Raji (cell line): ENCODE results near the gene SYCE3.

ENCODE experiments used
- POLR2A ChIP-seq: IDR thresholded peaks from 2 replicates; pipeline ENCODE4 v1.6.1; 2011; ENCODE audit warnings: low read depth, low read length, control low read depth; ENCODE audit not compliant: insufficient read depth

SYCE3 gene

DNA sequence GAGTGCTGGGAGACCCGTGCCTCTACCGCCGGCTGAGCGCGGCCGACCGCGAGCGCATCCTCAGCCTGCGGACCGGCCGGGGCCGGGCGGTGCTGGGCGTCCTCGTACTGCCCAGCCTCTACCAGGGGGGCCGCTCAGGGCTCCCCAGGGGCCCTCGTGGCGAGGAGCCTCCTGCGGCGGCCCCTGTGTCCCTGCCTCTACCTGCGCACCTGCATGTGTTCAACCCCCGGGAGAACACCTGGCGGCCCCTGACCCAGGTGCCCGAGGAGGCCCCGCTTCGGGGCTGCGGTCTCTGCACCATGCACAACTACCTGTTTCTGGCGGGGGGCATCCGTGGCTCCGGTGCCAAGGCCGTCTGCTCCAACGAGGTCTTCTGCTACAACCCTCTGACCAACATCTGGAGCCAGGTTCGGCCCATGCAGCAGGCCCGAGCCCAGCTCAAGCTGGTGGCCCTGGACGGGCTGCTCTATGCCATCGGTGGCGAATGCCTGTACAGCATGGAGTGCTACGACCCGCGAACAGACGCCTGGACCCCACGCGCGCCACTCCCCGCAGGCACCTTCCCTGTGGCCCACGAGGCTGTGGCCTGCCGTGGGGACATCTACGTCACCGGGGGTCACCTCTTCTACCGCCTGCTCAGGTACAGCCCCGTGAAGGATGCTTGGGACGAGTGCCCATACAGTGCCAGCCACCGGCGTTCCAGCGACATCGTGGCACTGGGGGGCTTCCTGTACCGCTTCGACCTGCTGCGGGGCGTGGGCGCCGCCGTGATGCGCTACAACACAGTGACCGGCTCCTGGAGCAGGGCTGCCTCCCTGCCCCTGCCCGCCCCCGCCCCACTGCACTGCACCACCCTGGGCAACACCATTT lies 13.6 kb downstream of the SYCE3 start:
- TF ChIP-seq POLR2A = no peak

DNA sequence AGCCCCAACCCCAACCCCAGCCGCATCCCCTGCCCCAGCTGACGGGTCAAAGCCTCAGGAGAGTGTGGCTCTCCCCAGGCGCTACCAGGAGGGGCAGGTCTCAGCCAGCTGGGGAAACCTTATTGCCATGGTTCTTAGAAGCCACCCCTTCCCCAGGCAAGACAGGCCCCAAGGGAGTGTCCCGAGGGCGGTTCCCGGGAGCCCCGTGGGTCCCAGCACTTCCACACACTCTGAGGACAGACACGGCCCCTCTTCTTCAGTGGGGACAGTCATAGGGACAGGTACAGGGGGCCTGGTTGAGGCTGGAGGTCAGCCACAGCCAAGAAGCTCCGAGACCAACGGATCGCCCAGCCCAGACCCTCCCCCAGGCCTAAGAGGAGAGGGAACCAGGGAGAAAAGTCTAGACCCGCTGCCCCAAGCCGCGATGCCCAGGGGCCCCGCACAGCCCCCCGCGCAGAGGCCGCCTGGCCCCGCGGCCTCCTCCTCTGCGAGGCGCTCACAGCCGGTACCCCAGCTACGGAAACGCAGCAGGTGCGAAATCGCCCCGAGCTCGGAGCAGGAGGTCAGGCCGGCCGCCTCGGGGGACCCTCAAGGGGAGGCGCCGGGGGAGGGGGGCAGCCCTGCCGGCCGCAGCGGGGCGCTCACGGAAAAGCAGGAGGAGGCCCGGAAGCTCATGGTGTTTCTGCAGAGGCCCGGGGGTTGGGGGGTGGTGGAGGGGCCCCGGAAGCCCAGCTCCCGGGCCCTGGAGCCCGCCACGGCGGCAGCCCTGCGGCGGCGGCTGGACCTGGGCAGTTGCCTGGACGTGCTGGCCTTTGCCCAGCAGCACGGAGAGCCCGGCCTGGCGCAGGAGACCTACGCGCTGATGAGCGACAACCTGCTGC lies 14.4 kb downstream of the SYCE3 start:
- TF ChIP-seq POLR2A = 0 out of 2 replicates have a peak, but pooled peaks have one; percentile 25

DNA sequence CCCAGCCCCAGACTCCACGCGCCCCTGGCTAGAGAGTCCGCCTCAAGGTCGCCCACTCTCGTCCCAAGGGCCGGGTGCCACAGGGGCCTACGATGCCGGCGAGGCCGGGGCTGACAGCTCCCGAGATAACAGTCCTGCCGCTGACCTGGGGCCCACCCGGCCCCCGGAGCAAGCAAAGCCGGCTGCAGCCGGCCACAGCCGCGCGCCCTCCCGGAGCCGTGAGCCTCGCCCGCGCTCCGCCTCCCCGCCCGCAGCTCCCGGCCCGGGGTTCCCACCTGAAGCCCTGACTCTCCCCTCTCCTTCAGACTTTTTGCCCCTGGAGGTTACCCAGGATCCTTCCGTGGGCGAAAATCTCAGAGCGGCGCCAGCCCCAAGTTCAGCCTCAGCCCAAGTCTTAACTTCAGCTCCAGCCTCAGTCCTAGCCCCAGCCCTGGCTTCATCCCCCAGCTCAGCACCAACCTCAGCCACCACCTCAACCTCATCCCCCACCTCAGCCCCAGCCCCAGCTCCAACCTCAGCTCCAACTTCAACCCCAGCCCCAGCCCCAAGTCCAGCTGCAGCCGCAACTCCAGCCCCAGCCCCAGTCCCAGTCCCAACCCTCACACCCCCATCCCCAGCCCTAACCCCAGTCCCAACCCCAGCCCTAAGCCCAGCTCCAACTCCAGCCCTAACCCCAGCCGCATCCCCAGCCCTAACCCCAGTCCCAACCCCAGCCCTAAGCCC lies 15.3 kb downstream of the SYCE3 start:
- no peak for TF ChIP-seq POLR2A

DNA sequence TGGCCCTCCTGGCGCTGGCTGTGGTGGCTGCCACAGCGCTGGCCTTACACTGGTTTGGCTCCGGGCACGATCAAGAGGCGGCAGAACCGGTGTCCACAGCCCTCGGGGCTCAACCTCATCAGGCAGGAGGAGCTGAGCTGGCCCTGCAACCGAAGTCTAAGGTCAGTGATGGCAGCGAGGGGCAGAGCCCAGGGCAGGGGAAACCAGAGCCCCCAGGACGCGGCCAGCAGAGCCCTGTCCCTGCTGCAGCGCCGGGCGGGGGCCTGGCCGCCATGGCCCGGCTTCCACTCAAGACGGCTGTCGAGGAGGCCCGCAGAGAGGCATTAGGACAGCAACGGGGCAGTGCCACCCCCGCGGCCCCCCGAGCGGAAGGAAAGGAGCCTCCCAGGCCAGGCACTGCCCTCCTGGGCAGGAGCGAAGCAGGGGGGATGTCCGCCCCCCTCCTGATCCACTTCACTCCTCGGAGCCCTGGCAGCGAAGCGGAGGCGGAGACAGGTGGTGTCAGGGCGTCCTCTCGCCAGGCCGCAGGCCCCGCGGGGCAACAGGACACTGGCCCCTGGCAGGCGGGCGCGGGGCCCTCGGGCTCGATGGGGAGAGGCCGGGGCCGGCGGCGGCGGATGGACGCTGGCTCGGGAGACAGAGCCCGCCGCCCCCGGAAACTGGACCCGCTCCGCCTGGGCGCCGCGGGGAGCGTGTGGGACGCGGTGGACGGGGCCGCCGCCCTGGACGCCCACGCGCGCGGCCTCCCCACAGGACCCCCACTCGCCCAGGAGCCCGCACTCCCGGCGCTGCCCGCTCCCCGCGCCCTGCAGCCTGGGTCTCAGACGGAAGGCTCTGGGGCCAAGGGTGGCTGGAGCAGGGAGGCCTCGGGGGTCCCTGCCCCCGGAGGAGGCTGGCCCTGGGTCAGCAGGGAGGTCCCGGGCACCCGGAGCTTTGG lies 16.1 kb downstream of the SYCE3 start:
- no peak for TF ChIP-seq POLR2A

DNA sequence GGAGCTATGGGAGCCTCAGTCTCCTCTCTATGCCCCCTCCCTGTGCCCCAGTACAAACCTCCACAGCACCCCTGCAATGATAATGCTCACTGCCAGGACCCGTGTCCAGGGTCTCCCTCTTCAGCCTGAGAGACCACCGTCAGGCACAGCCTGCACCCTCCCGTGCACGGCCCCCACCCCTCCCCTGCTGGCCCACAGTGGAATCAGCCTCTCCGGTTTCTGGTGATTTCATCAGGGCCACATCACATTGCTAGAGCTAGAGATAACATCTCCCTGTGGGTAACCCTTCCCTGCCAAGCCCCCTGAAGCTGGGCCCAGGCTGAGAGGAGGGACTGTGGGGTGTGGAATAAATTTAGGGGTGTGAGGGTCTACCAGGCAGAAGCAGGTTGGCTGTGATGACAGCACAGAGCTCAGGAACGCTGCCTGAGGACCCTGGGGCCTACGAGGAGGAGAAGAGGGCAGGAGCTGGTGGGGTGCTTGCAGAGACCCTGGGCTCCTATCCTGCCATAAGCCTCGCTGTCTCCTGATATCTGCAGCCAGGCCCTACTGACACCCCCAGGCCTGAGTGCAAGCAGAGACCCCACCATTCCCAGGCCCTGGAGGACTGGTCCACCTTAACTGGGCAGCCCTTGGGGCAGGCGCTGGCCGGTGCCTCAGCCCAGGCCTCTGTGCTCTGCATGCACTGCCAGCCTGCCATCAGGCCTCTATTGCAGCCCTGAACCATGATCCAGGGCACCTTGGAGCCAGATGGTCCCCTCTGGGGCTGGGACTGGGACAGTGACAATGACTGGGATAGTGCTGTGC lies 17.0 kb downstream of the SYCE3 start, which contains the start of gene KLHDC7B:
TSS of gene KLHDC7B (plus strand) at position 378 of the 804 bp plus-strand sequence. CDS start at position 723, 345 bp downstream.
- TF ChIP-seq POLR2A = no peak

DNA sequence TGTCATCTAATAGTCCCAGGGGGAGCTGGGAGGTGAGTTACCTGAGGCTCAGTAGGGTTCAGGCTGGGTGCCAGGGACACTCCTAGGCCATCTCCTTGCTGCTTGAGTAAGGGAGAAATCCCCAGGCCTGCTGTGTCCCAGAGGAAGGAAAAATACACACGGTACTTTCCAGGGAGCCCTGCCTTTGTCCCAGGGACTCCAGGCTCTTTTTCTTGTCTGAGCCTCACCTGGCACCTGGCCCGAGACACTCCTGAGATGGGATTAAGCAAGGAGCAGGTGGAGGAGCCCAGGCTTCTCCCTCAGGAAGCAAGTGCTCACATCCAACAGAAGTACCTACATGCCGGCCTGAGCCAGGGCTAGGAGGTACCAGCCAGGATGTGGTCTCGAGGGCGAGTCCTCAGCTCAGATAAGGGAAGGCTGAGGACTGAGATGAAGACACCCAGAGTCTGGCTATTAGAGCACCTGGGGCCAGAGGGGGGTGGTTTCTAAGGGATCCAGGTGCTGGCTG lies 17.9 kb downstream of the SYCE3 start:
- no peak for TF ChIP-seq POLR2A

DNA sequence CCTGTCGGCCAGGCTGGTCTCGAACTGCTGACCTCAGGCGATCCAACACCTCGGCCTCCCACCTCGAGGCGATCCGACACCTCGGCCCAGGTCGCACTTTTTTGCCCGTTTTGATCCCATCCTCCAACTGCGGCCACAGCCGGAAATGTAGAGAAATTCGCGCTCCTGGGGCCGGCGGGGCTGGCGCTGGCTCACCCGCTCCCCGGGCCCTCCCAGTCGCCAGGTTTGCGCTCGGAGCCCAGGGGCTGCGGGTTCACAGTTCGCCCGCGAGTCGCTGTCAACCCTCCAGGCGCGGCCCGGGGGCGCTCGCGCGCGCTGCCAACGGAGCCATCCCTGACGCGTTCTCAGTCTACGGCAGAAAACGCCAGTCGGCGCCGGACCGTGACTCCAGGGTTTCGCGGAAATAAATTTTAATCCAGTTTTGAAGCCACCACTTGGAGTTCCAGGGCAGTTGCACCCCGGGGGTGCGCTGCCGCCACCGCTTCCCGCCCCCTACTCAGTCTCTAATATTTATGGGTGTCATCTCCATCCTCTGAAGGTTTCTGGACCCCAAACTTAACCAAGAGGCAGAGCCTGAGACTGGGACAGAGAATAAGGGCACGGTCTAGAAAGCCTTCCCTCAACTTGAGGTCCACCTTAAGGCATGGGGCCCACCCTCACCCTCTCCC lies 18.5 kb downstream of the SYCE3 start:
- TF ChIP-seq POLR2A = no peak

DNA sequence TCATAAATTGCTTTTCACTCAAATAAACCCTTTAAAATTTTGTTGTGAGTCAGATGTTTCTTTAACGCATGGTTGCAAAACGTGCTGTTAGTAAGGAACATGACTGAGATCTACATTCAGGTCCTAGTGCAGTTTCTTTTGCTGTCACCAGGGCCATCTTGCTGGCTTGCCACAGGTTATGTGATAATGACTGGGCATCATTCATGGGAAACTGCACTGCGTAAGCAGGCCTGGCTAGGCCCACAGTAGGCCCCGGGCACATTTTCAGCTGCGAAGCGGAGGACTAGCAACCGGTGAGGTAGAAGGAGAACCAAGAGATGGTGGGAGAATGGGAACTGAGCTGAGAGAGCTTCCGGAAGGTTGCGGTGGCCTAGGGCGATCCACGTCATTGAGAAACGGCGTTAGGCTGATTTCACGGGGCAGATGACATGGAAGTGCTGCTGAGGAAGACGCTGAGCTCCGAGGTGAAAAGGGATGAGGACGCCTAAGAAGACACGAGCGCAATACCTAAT lies 20.2 kb downstream of the SYCE3 start:
- TF ChIP-seq POLR2A = no peak

DNA sequence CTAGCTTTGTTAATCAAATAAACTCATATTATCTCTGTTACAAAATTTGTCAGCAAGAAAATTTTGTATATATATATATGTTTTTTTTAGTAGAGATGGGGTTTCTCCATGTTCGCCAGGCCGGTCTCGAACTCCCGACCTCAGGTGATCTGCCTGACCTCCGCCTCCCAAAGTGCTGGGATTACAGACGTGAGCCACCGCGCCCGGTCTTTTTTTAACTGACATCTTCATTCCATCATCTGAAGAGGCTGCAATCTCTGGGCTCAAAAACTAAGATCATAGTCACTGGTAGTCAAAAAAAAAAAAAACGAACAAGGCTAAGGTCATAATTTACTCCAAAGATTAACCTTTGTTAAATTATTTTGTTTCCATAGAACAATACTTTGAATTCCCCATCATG lies 22.3 kb downstream of the SYCE3 start:
- no peak for TF ChIP-seq POLR2A

DNA sequence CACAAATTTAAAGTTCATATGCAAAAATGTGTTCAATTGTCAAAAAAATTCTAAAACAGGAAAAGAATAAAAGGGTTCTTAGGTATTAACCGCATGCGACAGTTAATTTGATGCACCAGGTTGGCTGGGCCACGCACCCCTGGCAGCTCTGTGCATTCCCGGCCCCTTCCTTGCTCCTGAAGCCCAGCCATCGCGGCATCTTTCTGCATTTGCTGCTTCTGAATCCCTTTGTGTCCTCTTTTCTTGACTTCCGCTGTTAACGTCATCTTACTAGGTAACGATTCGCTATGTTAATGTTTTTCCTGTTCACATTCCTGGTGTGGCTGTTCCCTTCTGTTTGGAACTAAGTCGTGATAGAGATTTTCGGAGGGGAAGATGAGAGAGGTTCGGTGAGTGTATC lies 25.0 kb downstream of the SYCE3 start:
- no peak for TF ChIP-seq POLR2A

DNA sequence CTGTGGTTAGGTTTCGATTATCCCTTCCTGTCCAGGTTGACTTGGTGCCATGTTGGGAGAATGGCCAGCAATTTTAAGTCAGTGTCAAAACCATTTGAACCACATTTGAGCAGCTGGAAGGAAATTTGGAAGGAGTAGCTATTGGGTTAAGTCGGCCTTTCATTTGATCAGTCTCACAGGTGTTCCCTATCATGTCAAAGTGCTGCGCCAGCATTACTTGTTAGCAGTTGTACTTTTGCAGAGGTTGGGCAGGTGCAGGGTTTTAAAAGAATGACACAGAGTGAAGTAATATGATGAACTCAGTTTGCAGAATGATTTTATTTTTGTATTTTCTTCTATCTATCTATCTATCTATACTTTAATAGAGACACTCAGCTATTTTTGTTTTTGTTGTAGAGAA lies 26.5 kb downstream of the SYCE3 start:
- no peak for TF ChIP-seq POLR2A

DNA sequence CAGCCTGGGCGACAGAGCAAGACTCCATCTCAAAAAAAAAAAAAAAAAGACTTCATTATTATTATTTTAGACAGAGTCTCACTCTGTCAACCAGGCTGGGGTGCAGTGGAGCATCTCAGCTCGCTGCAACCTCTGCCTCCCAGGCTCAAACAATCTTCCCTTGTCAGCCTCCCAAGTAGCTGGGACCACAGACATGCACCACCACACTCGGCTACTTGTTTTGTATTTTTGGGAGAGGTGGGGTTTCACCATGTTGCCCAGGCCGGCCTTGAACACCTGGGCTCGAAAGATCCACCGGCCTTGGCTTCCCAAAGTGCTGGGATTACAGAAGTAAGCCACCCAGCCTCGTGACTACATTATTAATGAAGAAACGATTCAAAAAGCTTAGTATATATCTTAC lies 27.6 kb downstream of the SYCE3 start:
- TF ChIP-seq POLR2A = peak; percentile 53
